Midbrain (tissue), 1 donor: ENCODE results near the gene HUNK.
"Not testable (repeated sequence)": the region's sequence is repeated elsewhere in the genome, so short reads cannot be mapped to it uniquely, and the experiment has no call there.

ENCODE experiments used
- DNase-seq: peaks from one replicate; lab custom pipeline; 2025; lab: John Stamatoyannopoulos, UW

Gene HUNK

GRCh38 chr21:31870472-31871193 lies 2.2 kb upstream of the HUNK start:
- DNase-seq = peak; percentile 10

DNA sequence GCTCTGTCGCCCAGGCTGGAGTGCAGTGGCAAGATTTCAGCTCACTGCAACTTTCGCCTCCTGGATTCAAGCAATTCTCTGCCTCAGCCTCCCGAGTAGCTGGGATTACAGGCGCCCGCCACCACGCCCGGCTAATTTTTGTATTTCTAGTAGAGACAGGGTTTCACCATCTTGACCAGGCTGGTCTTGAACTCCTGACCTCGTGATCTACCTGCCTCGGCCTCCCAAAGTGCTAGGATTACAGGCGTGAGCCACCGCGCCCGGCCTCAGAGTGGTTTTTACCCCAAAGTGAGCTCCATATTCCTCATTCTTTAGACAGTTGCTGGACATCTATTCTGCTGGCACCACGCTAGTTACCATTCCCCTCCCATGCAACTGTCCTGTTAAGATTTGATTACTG lies 1.4 kb upstream of the HUNK start:
- DNase-seq = not testable (repeated sequence)

- no peak for DNase-seq
Measured at GRCh38 chr21:31872072-31872451, 758 bp upstream of the HUNK start.

- DNase-seq = no peak
Measured at GRCh38 chr21:31873275-31873695, 465 bp downstream of the HUNK start.

- no peak for DNase-seq
Measured at GRCh38 chr21:31873696-31874599, 1.1 kb downstream of the HUNK start.

DNA sequence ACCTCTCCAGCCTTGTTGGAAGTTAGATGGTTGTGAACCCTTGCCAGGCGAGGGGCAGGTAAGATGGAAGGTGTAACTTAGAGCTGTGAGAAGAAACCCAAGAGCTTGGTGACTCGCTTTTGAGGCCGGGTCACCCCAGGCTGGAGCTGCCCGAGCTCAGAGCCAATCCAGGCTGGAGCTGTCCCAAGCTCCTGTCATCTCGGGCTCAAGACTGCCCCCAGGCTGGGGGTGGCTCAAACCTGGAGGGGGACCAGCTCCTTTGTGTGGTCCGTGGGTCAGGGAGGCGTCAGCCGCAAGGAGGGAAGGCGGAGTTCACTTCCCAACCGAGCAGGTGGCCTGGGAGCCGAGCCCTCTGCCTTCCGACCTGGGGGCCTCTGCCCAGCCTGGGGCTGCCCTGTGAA lies 2.0 kb downstream of the HUNK start:
- DNase-seq = no peak

DNA sequence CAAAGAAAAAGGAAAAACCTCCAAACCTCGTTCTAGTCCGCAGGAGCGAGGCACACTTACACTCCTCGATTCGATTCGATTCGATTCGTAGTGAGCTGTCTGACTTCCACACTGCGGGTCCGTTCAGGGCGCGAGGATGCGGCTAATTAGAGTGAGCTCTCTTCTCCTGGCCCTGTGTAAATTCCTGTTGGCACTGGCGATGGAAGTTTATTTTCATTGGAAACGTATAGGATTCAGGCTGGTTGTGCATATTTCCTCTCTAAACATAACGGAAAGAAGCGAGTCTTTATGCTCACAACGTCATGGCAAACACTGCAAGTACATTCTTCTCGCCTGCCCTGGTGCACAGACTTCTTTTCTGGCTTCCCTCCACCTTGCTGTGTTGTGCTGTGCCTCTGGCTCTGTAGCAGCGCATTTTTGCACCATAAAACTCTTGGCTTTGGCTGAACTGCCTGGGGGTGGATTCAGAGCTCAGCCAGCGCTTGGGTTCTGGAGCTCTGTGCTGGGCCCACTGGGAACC lies 2.7 kb downstream of the HUNK start:
- no peak for DNase-seq

DNA sequence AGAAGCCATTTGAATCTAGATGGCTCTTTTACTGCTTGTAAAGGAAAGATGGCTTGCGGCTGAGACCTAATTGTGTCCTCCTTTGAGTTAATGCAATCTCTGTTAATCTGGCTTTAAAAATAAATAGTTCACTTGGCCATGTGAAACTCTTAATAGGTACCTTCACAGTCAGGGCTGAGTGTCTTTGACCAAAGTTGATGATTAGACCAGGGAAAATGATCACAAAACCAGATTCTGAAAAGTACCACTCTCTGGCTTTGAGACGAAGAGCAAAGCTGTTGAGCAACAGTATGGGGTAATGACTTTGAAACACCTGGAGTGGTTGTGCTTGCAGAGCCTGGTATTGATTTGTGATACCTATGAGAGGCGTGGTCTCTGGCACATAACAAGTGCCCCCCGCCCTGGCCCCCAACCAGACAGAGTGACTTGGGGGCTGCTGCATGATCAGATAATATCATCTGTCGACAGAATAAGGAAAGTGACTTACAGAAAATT lies 4.7 kb downstream of the HUNK start:
- no peak for DNase-seq

DNA sequence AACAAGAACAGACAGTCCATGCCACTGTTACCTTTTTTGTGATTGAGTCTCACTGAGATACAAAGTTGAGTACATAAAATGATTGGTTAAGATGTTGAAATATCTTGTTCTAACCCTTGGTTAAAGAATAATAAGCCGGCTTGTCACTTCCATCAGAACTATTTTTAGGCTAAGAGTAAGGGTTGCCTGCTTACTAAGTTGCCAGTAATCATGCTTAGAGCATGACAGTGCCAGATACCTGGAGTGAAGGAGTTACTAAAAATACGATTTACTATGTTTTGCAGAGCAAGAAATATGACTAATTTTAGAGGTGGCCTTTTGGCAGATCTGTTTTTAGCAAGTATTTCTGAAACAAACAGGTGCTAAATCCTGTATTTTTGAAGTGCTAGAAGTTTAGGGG lies 6.0 kb downstream of the HUNK start:
- DNase-seq = no peak

DNA sequence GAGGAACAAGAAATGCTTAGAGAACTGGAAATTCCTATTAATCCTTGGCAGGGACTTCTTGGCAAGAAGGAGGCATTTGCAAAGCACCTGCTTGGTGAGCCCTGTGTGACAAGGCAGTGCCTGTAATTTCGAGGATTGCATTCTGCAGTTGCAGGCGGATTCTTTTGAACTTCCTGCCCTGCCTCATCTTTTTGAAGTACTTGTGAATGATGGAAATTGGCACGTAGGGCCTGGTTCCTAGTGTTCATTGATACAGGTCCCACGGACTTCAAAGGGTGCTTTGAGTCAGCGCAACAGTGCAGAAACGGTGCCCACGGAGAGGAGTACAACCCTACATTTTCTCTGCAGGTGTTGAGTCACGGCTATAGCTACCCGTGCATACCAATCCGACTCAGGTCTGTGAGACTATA lies 6.4 kb downstream of the HUNK start:
- DNase-seq = no peak

DNA sequence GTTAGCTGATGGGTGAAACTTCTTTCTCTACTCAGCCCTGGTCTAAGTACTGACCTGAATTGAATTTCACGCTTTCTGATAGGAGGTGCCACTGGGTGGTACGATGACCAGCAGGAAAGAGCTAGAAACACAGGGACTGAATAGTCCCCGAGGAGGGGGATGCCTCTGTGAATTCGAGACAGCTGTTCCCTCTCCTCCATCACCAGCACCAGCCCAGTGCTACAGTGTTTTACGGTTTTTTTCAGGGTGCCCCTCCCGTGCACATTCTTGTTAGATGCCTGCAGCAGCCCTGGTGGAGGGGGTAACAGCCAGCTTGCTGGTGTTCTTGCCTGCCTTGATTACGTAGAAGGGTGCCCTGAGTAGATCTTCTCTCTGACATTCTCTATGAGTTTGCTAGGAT lies 7.1 kb downstream of the HUNK start:
- no peak for DNase-seq

- DNase-seq = no peak
Measured at GRCh38 chr21:31880816-31881215, 8.0 kb downstream of the HUNK start.

- DNase-seq = no peak
Measured at GRCh38 chr21:31882711-31883110, 9.9 kb downstream of the HUNK start.

DNA sequence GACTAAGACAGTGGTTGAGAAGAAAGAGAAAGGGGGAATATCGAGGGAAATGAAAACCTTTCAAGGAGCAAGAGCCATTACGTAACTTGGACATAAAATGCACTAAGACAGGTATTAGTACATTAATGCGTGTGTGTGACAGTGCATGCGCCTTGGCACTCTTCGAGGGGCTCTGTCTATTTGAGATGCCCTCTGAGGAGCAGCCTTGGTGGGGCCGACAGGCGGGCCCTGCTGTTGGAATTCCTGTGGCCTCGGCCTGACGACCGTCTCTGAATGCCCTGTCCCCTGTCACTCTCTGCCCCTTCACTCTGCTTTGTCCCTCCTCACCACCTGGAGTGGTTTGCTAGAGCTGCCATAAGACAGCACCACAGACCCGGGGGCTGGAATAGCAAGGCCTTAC lies 12.3 kb downstream of the HUNK start:
- no peak for DNase-seq

GRCh38 chr21:31886915-31887314 lies 14.1 kb downstream of the HUNK start:
- no peak for DNase-seq

GRCh38 chr21:31887391-31887841 lies 14.6 kb downstream of the HUNK start:
- DNase-seq = no peak

GRCh38 chr21:31888936-31889371 lies 16.1 kb downstream of the HUNK start:
- DNase-seq = no peak

DNA sequence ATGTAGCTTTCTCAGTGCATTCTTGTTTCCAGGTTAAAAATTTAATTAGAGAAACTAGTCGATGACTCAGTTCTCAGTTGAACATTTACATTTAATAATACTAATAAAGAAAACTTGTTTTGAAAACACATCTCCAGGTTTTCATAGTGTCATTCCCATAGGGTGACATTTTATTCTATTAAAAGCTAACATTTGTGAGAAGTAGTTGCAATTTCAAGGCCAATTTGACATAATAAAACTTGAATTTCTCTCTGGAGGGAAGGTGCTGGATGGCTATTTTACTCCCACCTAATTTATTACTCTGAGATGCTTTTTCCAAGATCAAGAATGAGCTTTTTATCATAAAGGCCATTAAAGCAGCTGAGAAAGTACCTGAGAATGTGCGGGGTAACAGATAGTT lies 16.6 kb downstream of the HUNK start:
- DNase-seq = no peak

- no peak for DNase-seq
Measured at GRCh38 chr21:31892686-31893085, 19.9 kb downstream of the HUNK start.

DNA sequence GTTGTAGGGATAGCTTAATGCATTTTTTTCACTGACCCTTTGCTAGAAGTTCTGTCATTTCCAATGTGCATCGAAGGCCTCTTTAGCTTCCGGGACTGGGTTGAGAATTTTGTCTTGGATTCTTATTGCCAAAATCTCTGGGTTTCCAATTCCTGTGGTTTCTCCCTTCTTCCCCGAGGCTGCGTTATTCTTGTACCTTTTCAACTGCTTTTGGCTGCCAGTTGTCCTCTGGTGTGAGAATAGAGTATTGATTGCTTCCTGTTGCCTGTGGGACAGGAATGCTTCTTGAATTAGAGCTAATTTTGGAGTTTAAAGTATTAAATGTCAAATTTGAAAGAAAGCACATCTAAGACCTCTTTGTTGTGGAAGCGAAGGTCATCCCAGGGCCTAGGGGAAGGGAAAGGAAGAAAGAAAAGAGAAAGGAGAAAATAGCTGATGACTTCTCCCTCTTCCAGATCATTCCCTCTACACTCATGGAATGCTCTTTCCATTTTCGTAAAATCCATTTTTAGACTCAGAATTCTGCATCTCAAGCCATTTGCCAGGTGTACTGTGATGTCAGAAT lies 21.1 kb downstream of the HUNK start:
- no peak for DNase-seq

- no peak for DNase-seq
Measured at GRCh38 chr21:31894457-31894856, 21.6 kb downstream of the HUNK start.

DNA sequence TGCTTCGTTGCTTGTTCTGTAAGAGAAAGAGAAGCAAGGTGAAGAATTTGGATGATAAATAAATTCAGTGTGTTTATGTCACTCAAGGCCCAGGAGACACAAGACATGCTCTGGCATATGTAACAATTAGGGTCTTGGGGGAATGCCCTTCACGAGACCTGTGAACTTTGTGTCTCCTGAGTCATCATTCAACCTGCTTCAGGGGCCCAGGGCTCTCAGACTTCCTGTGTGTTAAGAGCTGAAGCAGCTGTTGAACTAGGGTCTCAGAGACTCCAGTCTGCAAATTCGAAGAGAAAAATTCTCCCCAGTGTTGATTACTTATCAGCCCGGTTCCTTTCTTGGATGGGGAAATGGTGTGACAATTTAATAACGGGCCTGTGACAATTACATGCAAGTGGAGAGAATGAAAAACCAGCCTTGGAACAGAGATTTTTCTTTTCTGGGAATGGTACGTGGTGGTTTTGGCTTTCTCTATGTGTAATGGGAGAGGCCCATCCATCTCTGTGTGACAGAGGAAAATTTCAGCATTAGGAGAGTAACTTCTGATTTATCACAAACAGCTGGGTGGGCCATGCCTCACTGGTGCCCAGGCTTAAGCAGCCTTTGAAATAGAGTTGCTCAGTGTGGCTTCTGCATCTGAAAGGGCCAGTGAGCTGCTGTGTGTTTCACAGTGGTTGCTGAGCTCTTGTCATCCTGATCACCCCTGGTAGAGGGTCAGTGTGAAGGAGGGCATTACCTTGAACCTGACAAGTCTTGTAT lies 22.4 kb downstream of the HUNK start:
- DNase-seq = no peak
